Caki2 (cell line): ENCODE results near the gene CCL22. TPM values are rescaled to one million over a fixed set of nuclear protein-coding genes. Genes with fewer than 3 reads are reported as not detected.
"Not testable (repeated sequence)": the region's sequence is repeated elsewhere in the genome, so short reads cannot be mapped to it uniquely, and the experiment has no call there.

ENCODE experiments used
- DNase-seq: peaks from one replicate; pipeline ENCODE4 v3.0.0-alpha.2; 2015; ENCODE audit warnings: low read depth
- in situ Hi-C: cut with HindIII; loops from 2 replicates; pipeline ENCODE4 v1.10.0; 2016; ENCODE audit warnings: low sequenced_read_pairs, low pct_unique_long_range_greater_than_20kb, mixed read lengths
- total RNA-seq: library from RNA; depleted of rRNA; stranded (reverse); fragments of >200 nt; shearing (Covaris generic); gene quantifications from 2 replicates; pipeline ENCODE4 v1.2.3, GENCODE V29; 2014; ENCODE audit warnings: low replicate concordance

The CCL22 gene
- total RNA-seq, 1 experiment from 2014 or later, result not detected

DNA sequence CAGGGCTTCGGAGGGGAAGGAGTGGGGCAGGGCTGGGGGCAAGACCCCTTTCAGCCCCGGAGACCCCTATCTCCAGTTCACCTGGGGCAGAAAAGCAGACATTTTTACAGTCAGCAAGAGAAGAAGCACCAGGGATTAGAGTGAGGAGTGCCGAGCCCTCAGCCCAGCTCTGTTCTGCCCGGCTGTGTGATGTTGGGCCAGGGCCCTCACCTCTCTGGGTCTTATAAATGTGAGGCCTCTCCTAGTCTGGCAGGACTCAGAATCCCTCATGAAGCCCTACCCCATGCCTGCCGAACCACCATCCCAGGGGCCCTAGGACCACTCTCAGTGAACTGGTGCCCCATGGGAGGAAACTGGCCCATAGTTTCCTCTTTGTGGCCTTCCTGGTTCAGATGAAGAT, 26.5 kb downstream of the CCL22 start:
- in situ Hi-C loops, result no loop called here
- DNase-seq, result no peak

DNA sequence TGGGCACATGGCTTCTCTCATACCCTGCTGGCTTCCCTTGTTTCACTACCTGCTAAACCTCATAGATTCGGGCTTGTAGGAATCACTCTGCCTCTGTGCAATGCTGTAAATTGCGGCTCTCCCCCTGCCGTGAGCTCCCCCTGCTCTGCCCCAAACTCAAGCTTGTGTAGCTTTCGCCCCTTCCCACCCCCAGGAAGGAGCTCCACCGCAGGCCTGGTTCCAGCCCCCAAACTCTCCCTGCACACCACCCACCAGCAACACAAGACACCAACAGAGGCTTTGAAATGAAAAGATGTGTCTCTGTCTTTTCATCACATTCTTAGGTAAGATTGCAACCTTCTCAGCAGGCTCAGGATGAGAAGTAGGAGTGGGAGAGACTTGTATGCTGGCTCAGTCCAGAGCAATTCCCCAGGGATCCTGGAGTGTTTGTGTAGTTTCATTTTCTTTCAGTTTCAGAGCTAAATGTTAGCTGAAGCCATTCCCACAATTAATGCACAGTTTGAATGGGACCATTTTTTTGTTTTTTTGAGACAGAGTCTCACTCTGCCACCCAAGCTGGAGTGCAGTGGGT, 27.9 kb downstream of the CCL22 start:
- in situ Hi-C loops, result no loop called here
- DNase-seq, result no peak

DNA sequence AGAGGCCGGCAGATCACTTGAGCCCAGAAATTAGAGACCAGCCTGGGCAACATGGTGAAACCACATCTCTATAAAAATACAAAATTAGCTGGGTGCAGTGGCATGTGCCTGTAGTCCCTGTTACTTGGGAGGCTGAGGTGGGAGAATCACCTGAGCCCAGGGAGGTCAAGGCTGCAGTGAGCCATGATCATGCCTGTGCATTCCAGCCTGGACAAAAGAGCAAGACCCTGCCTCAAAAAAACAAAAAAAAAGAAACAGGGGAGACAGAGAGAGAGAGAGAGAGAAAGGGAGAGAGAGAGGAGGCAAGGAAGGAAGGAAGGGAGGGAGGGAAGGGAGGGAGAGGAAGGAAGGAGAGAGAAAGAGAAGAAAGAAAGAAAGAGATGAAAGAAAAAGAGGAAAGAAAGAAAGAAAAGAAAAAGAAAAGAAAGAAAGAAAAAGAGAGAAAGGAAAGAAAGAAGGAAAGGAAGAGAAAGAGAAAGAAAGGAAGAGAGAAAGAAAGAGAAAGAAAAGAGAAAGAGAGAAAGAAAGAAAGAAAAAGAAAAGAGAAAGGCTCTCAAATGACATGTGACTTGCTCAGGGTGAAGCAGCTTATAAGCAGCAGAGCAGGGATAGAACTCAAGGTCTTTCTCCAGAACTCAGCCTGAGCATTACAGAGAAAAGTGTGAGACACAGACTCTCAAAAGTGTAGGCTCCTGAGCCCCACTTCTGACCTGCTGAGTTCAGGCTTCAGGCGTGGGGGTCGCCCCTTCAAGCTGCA, 29.2 kb downstream of the CCL22 start:
- DNase-seq, result no peak
- in situ Hi-C loops, result no loop called here

DNA sequence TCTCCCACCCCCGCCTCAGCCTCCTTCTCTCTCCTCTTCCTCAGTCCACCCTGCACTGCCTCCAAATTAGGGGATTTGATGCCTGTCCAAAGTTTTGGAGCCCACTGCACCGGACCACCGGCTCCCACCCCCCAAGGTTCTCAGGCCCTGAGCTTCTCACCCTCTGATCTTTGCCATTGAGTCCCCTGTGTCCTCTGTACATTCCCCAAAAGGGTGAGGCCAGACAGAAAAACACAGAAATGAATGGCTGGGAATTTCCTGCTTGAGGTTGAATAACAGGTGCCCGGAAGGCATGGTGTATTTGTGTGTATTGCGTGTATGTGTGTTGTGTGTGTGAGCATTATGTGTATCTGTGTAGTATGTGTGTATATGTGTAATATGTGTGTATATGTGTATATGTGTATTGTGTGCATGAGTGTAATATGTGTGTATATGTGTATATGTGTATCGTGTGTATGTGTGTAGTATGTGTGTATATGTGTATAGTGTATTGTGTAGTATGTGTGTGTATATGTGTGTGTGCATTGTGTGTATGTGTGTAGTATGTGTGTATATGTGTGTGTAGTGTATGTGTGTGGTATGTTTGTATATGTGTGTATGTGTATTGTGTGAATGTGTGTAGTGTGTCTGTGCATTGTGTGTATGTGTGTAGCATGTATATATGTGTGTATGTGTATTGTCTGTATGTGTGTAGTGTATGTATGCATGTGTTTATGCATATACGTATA, 29.9 kb downstream of the CCL22 start:
- DNase-seq, result no peak
- in situ Hi-C loops, result no loop called here

DNA sequence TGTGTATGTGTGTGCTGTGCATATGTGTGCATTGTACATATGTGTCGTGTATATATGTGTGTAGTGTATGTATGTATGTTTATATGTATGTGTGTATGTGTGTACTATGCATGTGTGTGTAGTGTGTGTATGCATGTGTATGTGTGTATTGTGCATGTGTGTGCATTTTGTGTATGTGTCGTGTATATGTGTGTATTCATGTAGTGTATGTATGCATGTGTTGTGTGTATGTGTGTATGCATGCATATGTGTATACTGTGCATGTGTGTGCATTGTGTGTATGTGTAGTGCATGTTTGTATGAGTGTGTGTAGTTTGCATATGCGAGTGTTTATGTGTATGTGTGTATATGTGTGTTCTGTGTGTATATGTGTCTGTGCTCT, 30.5 kb downstream of the CCL22 start:
- DNase-seq, result no peak
- in situ Hi-C loops, result no loop called here

DNA sequence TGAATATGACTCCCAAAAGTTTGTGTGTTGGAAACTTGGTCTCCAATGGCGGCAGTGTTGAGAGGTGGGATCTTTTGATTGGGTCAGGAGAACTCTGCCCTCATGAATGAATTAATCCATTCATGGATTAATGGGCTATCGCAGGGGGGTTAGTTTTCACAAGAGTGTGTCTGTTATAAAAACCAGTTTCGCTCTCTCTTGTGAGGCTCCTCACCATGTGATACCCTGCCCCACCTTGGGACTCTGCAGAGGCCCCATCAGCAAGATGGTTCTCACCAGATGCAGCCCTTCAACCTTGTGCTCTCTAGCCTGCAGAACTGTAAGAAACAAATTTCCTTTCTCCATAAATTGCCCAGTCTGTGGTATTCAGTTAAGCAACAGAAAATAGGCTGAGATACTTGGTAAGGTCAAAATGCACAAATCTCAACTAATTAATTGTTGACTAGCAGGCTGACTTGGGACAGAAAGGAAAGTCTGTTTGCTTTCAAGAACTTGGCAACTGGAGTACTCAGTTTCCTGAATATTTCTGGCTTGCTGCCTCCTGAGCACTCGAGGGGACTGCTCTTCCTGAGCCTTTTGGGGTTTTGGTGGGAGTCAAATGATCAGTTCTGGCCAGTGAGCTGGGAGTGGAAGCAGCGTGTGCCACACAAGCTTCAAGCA, 32.2 kb downstream of the CCL22 start:
- in situ Hi-C loops, result no loop called here
- DNase-seq, result no peak

DNA sequence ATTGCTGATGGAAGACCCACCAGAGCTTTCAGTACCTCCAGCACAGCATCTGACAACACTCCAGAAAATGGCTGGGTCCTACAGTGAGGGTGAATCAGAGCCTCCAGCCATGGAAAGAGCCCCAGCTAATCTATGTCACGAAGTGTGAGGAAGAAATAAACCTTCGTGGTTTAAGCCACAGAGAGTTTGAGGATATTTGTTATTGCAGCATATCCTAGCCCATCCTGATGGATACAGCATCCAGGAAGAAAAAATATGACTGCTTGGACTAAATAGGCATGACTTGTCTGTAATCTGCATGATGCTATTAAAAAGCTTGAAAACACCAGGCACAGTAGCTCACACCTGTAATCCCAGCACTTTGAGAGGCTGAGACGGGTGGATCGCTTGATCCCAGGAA, 32.7 kb downstream of the CCL22 start:
- no peak for DNase-seq
- in situ Hi-C loops, result no loop called here

DNA sequence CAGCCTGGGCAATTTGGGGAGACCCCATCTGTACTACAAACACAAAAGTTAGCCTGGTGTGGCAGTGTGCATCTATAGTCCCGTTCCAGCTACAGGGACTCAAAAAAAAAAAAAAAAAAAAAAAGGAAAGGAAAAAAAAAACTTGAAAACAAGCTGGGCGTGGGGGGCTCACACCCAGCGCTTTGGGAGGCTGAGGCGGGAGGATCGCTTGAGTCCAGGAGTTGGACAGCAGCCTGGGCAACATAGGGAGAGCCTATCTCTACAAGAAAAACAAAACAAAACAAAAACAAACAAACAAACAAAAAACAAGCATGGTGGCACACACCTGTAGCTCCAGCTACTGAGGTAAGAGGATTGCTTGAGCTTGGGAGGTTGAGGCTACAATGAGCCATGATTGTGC, 33.1 kb downstream of the CCL22 start:
- in situ Hi-C loops, result no loop called here
- no peak for DNase-seq

DNA sequence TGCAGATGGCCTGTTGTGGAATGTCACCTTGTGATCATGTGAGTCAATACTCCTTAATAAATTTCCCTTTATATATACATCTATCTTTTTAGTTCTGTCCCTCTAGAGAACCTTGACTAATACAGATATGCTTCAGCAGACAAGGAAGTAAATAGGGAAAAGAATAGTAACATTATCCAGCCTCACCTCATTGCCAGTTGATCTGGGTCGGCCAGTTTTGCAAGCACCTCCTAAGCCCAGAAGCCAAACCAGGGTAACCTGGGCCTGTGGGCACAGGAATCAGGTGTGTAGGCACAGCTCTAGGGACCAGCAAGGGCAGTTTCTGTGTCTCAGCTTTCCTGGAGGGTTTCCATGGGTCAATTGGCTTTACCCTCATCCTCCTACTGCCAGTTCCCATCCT, 34.1 kb downstream of the CCL22 start:
- no peak for DNase-seq
- in situ Hi-C loops, result no loop called here

DNA sequence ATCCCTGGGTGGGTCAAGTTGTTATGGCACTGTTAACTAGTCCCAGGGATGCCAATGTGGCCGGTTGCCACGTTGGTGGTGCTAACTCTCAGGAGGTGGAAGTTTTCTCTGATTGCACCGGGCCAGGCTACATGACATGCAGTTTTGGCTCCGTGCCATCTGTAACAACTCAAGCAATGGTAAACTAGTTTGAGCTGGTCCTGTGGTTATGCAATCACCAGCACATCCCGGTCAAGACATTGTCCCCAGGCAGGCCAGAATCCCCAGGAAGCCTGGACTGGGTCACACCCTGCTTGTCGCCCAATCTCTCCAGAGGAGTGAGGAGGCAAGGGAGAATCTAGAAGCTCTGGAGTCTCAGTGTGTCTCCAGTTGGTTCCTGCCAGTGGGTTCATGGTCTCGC, 35.9 kb downstream of the CCL22 start:
- in situ Hi-C loops, result no loop called here
- DNase-seq, result peak; percentile 60

DNA sequence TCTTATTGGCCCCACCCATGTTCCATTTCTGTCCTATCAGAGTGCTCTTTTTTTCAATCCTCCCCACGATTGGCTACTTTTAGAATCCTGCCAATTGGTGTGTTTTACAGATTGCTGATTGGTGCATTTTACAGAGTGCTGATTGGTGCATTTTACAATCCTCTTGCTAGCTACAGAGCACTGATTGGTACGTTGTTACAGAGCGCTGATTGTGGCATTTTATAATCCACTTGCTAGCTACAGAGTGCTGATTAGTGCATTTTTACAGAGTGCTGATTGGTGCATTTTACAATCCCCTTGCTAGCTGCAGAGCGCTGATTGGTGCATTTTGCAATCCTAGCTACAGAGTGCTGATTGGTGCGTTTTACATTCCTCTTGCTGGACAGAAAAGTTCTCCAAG, 36.4 kb downstream of the CCL22 start:
- in situ Hi-C loops, result no loop called here
- DNase-seq, result no peak

DNA sequence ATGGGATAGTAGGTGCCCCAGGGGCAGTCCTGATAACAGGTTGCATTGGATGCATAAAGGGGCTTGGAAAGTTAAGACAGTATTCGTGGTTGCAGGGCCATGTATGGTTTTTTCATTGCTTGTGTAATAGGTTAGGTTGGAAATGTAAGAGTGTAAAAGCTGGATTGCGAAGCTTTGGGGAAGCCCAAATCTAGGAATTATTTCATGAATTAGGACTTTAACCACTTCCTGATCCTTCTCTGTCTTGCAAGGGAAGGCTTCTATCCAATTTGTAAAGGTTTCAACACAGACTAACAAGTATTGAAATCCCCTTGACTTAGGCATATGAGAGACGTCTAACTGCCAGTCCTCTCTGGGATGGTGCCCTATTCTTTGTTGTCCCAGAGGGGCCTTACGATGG, 38.2 kb downstream of the CCL22 start:
- in situ Hi-C loops, result no loop called here
- DNase-seq, result no peak

DNA sequence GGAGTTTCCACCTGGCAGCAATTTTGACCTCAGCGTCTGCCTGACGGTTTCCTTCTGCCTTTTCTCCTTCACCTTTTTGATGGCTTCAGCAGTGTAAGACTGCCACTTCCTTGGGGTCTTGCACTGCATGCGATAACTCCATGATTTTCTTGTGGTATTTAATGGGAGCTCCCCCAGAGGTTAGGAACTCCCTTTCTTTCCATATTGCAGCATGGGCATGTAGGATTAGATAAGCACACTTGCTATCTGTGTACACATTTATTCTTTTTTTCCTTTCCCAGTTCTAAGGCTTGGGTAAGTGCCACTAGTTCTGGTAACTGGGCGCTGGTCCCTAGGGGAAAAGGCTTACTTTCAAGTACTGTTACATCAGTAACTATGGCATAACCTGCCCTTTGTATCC, 38.9 kb downstream of the CCL22 start:
- DNase-seq, in situ Hi-C loops: not testable (repeated sequence)

DNA sequence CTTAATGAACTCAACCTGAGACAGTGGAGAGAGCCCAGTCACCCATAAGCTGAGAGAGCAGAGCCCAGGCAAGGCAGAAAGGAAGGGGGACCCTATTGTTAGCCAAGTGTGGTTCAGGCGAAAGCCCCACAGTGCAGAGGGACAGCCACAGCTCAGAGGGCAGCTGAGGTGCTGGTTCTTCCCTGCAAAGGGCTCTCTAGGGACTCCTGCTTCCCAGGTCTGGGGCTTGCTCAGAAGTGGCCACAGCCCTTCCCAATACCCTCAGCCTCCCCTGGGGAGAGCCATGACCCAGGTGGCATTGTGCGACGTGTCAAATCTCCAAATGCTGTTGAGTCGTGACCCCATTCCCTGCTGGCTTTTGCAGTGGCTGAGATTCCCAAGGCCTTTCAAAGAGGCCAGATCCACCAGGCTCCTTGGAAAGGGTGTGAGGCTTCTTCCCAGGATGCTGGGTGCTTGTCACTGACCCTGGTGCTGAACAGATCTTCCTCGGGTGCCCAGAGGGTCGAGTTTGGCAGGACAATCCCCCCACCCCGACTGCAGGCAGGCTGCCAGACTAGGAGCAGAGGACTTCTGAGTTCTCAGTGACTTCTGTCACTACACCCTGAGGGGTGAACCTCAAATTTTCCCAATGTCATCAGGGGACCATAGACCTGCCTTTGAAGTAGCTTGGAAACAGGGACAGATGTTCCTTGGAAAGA, 43.5 kb downstream of the CCL22 start:
- in situ Hi-C loops, result no loop called here
- no peak for DNase-seq

DNA sequence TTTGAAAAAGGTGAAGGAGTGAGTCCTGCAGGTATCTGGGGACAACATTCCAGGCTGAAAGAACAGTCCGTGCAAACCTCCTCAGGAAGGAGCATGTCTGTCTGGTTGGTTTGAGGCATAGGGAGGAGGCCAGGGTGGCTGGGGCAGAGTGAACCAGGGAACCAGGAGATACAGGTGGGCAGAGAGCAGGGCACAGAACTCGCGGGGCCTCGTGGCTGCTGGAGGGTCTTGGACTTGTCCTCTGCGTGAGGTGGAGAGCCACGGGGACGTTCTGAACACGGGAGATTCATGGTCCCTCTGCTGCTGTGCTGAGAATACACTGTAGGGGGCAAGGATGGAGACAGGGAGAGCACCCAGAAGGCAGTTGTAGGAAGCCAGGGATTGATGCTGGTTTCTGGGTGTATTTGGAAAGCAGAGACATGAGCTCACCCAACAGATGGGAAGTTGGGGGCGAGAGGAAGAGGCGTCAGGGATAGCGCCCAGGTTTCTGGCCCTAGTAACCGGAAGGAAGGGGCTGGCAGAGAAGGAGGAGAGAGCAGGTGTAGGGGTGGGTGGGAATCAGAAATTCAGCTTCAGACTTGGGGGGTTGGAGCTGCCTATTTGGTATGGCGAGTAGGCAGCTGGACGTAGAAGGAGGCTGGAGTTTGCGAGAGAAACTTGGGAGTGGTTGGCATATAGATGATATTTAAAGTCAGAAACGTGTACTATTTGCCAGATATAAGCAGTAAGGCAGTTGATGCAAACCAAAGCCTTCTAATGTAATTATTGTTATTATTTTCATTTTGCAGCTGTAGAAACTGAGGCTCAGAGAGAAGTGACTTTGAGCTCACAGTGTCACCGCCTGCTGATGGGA, 45.6 kb downstream of the CCL22 start, which contains the start of gene CCL17:
Gene CCL17 (plus strand): TSS at position 803 of the 853 bp plus-strand sequence. CDS start 9,166 bp downstream, outside the sequence.
- DNase-seq, result no peak
- in situ Hi-C loops, result no loop called here

DNA sequence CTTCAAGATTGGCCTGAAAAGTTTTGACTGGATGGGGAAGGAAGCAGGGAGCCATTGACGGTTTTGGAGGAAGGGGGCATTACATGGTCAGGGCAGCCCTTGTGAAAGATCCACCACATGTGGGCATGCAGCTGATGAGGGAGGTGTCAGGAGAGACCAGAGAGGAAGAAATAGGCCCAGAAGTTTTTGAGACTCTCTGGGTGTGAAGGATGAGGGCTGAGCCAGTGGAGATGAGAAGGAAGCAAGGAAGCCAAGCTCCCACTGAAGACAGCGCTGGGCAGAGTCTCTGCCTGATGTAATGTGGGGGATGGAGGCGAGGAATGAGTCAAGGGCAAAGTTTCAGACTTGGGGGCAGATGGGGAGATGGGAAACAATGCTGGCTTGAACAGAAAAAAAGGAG, 46.5 kb downstream of the CCL22 start:
- in situ Hi-C loops, result no loop called here

DNA sequence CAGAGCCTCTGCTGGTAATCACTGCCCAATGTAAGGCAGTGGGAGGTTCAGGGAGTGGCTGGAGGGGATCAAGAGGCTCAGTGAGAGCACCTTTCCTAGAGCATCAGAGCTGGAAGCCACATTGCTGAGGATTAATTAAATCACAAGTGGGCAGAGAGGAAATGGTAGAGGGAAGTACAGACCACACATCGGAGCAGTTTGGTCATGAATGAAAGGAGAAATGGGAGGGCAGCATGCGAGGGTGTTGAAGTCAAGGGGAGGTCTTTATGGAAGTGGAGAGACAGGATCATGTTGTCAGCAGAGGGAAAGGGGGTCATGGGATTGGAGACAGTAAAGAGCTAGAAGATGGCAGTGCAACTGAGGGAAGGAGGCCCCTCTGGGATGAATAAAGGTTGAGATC, 48.3 kb downstream of the CCL22 start:
- no peak for DNase-seq
- in situ Hi-C loops, result no loop called here

More for the DNA sequence above, 46.5 kb downstream of the CCL22 start:
- DNase-seq, result no peak
